ENCODE results near the gene SKIDA1.

SKIDA1 gene

GRCh38 chr10:21529032-21529910, 3.8 kb upstream of the SKIDA1 start:
- no peaks in the 10 kb centered on the region for H3K9me2 ChIP-seq (replicated peaks; ENCODE audit: control insufficient read depth, low read length)
- no peak overlapping the region; the same call in 1 of the 2 replicates for H3K4me3 ChIP-seq (ENCODE audit: low read length)

GRCh38 chr10:21528236-21529031, 3.0 kb upstream of the SKIDA1 start:
- H3K9me2 ChIP-seq (replicated peaks; ENCODE audit: control insufficient read depth, low read length) = no peaks in the 10 kb centered on the region
- H3K36me3 ChIP-seq (ENCODE audit: control insufficient read depth, low read length) = no peaks in the 10 kb centered on the region
- peak overlapping the region; percentile 93 for H3K4me2 ChIP-seq (ENCODE audit: low read length)
- H3K9me3 ChIP-seq (ENCODE audit: control insufficient read depth, insufficient read depth, low read length) = no peaks in the 10 kb centered on the region
- H3K27me3 ChIP-seq (ENCODE audit: control insufficient read depth, low read length) = no peaks in the 10 kb centered on the region
- H4K20me1 ChIP-seq (ENCODE audit: control insufficient read depth, insufficient read depth, low read depth, low read length) = no peaks in the 10 kb centered on the region
- H3K27ac ChIP-seq (ENCODE audit: low read depth, low read length) = peak overlapping the region; percentile 87
- H3K4me1 ChIP-seq (ENCODE audit: control insufficient read depth, low read length) = peaks cover 77% of the 10 kb centered on the region
- H3K4me3 ChIP-seq (ENCODE audit: low read length) = peak overlapping the region; percentile 84
- H3K79me2 ChIP-seq (ENCODE audit: control insufficient read depth, low read length) = no peaks in the 10 kb centered on the region
- peaks cover 55% of the 10 kb centered on the region for H3F3A ChIP-seq (ENCODE audit: control insufficient read depth, insufficient read depth)
- TF ChIP-seq EZH2phosphoT487 (IDR thresholded peaks at IDR 0.05; ENCODE audit: borderline replicate concordance, low read length) (no peak), CTCF (IDR thresholded peaks at IDR 0.05; ENCODE audit: low read depth, low read length, poor library complexity, severe bottlenecking) (no peak)

More at GRCh38 chr10:21529032-21529910, 3.8 kb upstream of the SKIDA1 start:
- peak overlapping the region; percentile 93; the same call in 1 of the 2 replicates for H3K4me2 ChIP-seq (ENCODE audit: low read length)
- no peaks in the 10 kb centered on the region for H3K9me3 ChIP-seq (ENCODE audit: control insufficient read depth, insufficient read depth, low read length)
- TF ChIP-seq EZH2phosphoT487 (IDR thresholded peaks at IDR 0.05; ENCODE audit: borderline replicate concordance, low read length) = no peak
- TF ChIP-seq CTCF (IDR thresholded peaks at IDR 0.05; ENCODE audit: low read depth, low read length, poor library complexity, severe bottlenecking) = no peak
- no peaks in the 10 kb centered on the region for H4K20me1 ChIP-seq (ENCODE audit: control insufficient read depth, insufficient read depth, low read depth, low read length)
- no peak overlapping the region for H3K27ac ChIP-seq (ENCODE audit: low read depth, low read length)
- peaks cover 71% of the 10 kb centered on the region for H3K4me1 ChIP-seq (ENCODE audit: control insufficient read depth, low read length)
- no peaks in the 10 kb centered on the region for H3K27me3 ChIP-seq (ENCODE audit: control insufficient read depth, low read length)
- H3K36me3 ChIP-seq (ENCODE audit: control insufficient read depth, low read length) = no peaks in the 10 kb centered on the region
- H3K79me2 ChIP-seq (ENCODE audit: control insufficient read depth, low read length) = no peaks in the 10 kb centered on the region
- peaks cover 51% of the 10 kb centered on the region for H3F3A ChIP-seq (ENCODE audit: control insufficient read depth, insufficient read depth)

- Histone ChIP-seq H3K4me3 (ENCODE audit: low read length) (peak overlapping the region; percentile 84), H3K79me2 (ENCODE audit: control insufficient read depth, low read length) (no peaks in the 10 kb centered on the region), H3K27me3 (ENCODE audit: control insufficient read depth, low read length) (no peaks in the 10 kb centered on the region), H3K4me1 (ENCODE audit: control insufficient read depth, low read length) (peaks cover 71% of the 10 kb centered on the region), H3K9me2 (replicated peaks; ENCODE audit: control insufficient read depth, low read length) (no peaks in the 10 kb centered on the region), H3F3A (ENCODE audit: control insufficient read depth, insufficient read depth) (peaks cover 55% of the 10 kb centered on the region), H3K27ac (ENCODE audit: low read depth, low read length) (peak overlapping the region; percentile 87), H3K4me2 (ENCODE audit: low read length) (peak overlapping the region; percentile 93), H3K36me3 (ENCODE audit: control insufficient read depth, low read length) (no peaks in the 10 kb centered on the region), H3K9me3 (ENCODE audit: control insufficient read depth, insufficient read depth, low read length) (no peaks in the 10 kb centered on the region), H4K20me1 (ENCODE audit: control insufficient read depth, insufficient read depth, low read depth, low read length) (no peaks in the 10 kb centered on the region)
- TF ChIP-seq EZH2phosphoT487 (IDR thresholded peaks at IDR 0.05; ENCODE audit: borderline replicate concordance, low read length) (no peak), CTCF (IDR thresholded peaks at IDR 0.05; ENCODE audit: low read depth, low read length, poor library complexity, severe bottlenecking) (no peak)
Measured at GRCh38 chr10:21527598-21528235, 2.2 kb upstream of the SKIDA1 start.
